NCI-H82 (cell line): ENCODE results near the gene SUPT3H.

Source experiments
- DNase-seq: peaks from one replicate; lab custom pipeline; 2025; lab: John Stamatoyannopoulos, UW

Gene SUPT3H

DNA sequence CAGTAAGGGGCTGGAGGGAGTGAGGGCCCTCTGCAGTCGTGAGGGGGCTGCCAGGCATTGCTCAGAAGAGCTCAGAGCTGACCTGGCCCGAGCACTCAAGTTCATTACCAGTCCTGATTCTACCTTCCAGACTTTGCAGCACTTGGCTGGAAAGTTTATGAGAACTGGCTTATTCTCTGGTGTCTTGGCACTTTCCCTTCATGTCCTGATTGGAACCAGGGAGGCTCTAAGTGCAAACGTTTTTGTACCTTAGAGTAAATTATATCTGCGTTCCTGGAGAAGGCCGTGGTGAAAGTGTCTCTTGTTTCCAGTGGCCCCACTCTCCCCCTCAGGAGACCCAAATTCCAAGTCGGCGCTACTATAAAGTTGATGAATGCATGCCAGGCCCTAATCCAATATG lies 587.9 kb downstream of the SUPT3H start:
- DNase-seq, result no peak

GRCh38 chr6:44789061-44789460 lies 588.7 kb downstream of the SUPT3H start:
- DNase-seq, result no peak

- no peak for DNase-seq
Observed at GRCh38 chr6:44788387-44788981, 589.2 kb downstream of the SUPT3H start.

DNA sequence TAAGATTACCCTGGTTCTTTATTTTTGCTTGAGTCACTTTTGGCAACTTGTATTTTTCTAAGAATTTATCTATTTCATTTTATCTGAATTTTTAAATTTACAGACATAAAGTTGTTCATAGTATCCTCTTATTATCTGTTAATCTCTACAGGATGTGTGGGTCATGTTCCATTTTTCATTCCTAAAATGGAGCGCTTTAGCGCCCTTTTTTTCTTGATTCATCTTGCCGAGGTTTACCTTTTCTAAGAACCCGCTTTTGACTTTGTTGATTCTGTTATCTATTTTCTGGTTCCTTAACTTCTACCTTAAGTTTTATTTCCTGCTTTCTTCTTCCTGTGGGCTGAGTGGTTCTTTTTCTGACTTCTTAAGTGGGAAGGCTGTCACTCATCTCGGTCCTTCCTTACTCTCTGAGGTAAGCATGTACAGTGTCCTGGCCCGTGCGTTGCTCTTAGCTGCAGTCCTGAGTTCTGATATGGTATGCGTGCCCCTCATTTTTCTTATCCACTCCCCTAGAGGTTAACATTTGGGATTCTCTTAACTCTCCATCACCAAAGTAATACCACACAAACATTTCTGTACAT lies 590.4 kb downstream of the SUPT3H start:
- DNase-seq, result no peak

GRCh38 chr6:44785130-44785529 lies 592.6 kb downstream of the SUPT3H start:
- DNase-seq, result no peak

- DNase-seq, result no peak
Observed at GRCh38 chr6:44784195-44784594, 593.5 kb downstream of the SUPT3H start.

DNA sequence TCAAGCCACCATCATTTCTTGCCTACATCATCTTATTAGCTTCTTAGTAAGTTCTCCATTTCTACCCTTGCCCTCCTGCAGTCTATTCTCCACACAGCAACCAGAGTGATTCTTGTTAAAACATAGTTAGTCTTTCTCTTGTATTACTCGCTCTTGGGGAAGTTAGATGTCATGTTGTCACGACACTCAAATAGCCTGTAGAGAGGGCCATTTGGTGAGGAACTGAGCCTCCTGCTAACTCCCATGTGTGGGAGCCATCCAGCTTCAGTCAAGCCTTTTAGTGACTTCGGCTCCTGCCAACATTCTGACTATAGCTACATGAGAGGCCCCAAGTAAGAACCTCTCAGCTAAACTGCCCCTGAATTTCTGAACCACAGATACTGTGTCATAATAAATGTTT lies 594.8 kb downstream of the SUPT3H start:
- no peak for DNase-seq

DNA sequence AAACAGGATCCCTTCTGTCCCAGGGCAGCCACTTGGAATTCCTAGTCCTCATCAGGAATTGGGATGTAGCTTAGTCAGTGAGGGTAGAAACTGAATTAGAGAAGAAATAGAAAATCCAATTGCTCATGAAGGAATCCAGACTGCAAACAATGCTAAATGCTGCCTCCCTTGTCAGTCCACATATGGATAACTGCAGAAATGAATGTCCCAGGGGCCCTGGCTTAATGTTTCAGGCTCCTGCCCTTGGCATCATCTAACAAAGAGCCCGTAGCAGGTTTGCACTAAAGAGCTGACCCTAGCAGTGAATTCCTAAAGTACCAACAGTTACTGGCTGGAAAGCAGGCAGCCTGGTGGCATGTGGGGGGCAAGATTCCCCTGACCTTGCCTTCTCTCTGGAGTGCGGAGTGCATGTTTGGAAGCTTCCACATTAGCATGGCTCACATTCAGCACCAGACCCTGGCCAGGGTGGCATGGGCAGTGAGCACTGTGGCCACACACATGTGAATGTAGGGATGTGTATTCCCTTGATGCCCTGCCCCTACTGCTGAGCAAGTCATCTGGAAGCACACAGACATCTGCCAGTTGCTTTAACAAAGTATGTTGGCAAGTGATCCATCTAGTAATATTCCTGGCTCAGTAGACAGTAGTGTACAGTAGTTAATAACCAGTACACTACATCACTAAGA lies 595.7 kb downstream of the SUPT3H start:
- no peak for DNase-seq

DNA sequence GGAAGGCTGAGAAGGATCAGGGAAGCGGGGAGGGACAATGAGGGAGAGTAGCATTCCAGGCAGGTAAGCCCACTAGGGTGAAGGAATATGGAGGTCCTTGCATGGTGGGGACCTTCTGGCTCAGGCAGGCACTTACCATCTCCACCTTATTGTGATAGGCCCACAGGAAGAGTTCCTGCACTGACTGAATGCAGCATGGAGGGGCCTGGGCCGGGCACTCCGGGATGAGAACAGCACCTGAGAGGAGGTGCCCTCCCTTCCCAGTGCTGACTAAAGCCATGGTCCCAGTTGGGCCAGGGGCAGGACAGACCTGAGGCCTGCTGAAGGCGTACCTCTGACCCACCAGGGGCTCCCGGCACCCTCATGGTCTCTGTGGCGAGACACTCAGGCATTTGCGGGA lies 597.6 kb downstream of the SUPT3H start:
- no peak for DNase-seq

- no peak for DNase-seq
Observed at GRCh38 chr6:44779130-44779826, 598.5 kb downstream of the SUPT3H start.
